Measurements from ENCODE around the gene TXK.

TXK gene

GRCh38 chr4:48110452-48110978 is 23.5 kb downstream of the TXK start:
- Histone ChIP-seq H3K27me3 (ENCODE audit: low read length) (no peaks in the 10 kb centered on the region), H2AFZ (ENCODE audit: low read depth, low read length, severe bottlenecking) (no peak overlapping the region), H3F3A (ENCODE audit: insufficient read depth) (0 out of 2 replicates have a peak, but pooled peaks cover 8% of the 10 kb centered on the region), H3K79me2 (ENCODE audit: insufficient read depth, low read length) (no peaks in the 10 kb centered on the region), H3K4me2 (ENCODE audit: low read depth, low read length, poor library complexity, severe bottlenecking) (no peak overlapping the region), H3K9me3 (ENCODE audit: insufficient read depth, low read length) (no peaks in the 10 kb centered on the region), H3K9me2 (replicated peaks; ENCODE audit: insufficient read depth, low read length) (no peaks in the 10 kb centered on the region), H4K20me1 (ENCODE audit: low read depth, low read length) (no peaks in the 10 kb centered on the region), H3K36me3 (ENCODE audit: low read length) (no peaks in the 10 kb centered on the region), H3K27ac (ENCODE audit: low read depth, low read length) (no peak overlapping the region), H3K4me3 (ENCODE audit: insufficient read depth, low read length, poor library complexity, severe bottlenecking) (no peak overlapping the region), H3K9ac (ENCODE audit: low read length) (no peak overlapping the region)
- no peak for TF ChIP-seq CTCF (IDR thresholded peaks at IDR 0.05; ENCODE audit: insufficient read depth, low read length, poor library complexity, severe bottlenecking)
- TF ChIP-seq EZH2phosphoT487 (conservative IDR thresholded peaks at IDR 0.05; ENCODE audit: low read length): no peak

GRCh38 chr4:48109413-48110263 is 24.4 kb downstream of the TXK start:
- no peak overlapping the region for H3K27ac ChIP-seq (ENCODE audit: low read depth, low read length)
- no peaks in the 10 kb centered on the region for H3K9me2 ChIP-seq (replicated peaks; ENCODE audit: insufficient read depth, low read length)
- no peaks in the 10 kb centered on the region for H4K20me1 ChIP-seq (ENCODE audit: low read depth, low read length)
- no peak overlapping the region for H2AFZ ChIP-seq (ENCODE audit: low read depth, low read length, severe bottlenecking)
- no peak overlapping the region for H3K9ac ChIP-seq (ENCODE audit: low read length)
- TF ChIP-seq CTCF (IDR thresholded peaks at IDR 0.05; ENCODE audit: insufficient read depth, low read length, poor library complexity, severe bottlenecking): peak; percentile 74
- no peak for TF ChIP-seq EZH2phosphoT487 (conservative IDR thresholded peaks at IDR 0.05; ENCODE audit: low read length)
- H3K9me3 ChIP-seq (ENCODE audit: insufficient read depth, low read length): no peaks in the 10 kb centered on the region
- no peak overlapping the region for H3K4me3 ChIP-seq (ENCODE audit: insufficient read depth, low read length, poor library complexity, severe bottlenecking)
- no peaks in the 10 kb centered on the region for H3K27me3 ChIP-seq (ENCODE audit: low read length)
- no peaks in the 10 kb centered on the region for H3K36me3 ChIP-seq (ENCODE audit: low read length)
- H3F3A ChIP-seq (ENCODE audit: insufficient read depth): 0 out of 2 replicates have a peak, but pooled peaks cover 8% of the 10 kb centered on the region
- H3K4me2 ChIP-seq (ENCODE audit: low read depth, low read length, poor library complexity, severe bottlenecking): no peak overlapping the region
- H3K79me2 ChIP-seq (ENCODE audit: insufficient read depth, low read length): no peaks in the 10 kb centered on the region

- no peaks in the 10 kb centered on the region for H4K20me1 ChIP-seq (ENCODE audit: low read depth, low read length)
- no peak overlapping the region for H3K4me3 ChIP-seq (ENCODE audit: insufficient read depth, low read length, poor library complexity, severe bottlenecking)
- H3K9ac ChIP-seq (ENCODE audit: low read length): no peak overlapping the region
- H3K36me3 ChIP-seq (ENCODE audit: low read length): no peaks in the 10 kb centered on the region
- no peak overlapping the region for H3K4me2 ChIP-seq (ENCODE audit: low read depth, low read length, poor library complexity, severe bottlenecking)
- H3F3A ChIP-seq (ENCODE audit: insufficient read depth): 0 out of 2 replicates have a peak, but pooled peaks cover 8% of the 10 kb centered on the region
- H3K9me2 ChIP-seq (replicated peaks; ENCODE audit: insufficient read depth, low read length): no peaks in the 10 kb centered on the region
- no peaks in the 10 kb centered on the region for H3K79me2 ChIP-seq (ENCODE audit: insufficient read depth, low read length)
- H3K27ac ChIP-seq (ENCODE audit: low read depth, low read length): no peak overlapping the region
- TF ChIP-seq EZH2phosphoT487 (conservative IDR thresholded peaks at IDR 0.05; ENCODE audit: low read length): no peak
- no peak for TF ChIP-seq CTCF (IDR thresholded peaks at IDR 0.05; ENCODE audit: insufficient read depth, low read length, poor library complexity, severe bottlenecking)
- H2AFZ ChIP-seq (ENCODE audit: low read depth, low read length, severe bottlenecking): no peak overlapping the region
- no peaks in the 10 kb centered on the region for H3K27me3 ChIP-seq (ENCODE audit: low read length)
- no peaks in the 10 kb centered on the region for H3K9me3 ChIP-seq (ENCODE audit: insufficient read depth, low read length)
Measured at GRCh38 chr4:48108309-48109073, 25.6 kb downstream of the TXK start.
